ENCODE data around the gene IL5RA.

The IL5RA gene

GRCh38 chr3:3145831-3146230 lies 35.7 kb upstream of the IL5RA start:
- Histone ChIP-seq H3K27me3 (no peaks in the 10 kb centered on the region), H3K9me3 (no peaks in the 10 kb centered on the region), H3K4me1 (no peaks in the 10 kb centered on the region), H3K4me3 (no peak overlapping the region), H3K36me3 (peaks cover 64 to 96% (median 77%) of the 10 kb centered on the region in 3 donors), H3K27ac (no peak overlapping the region)
- no peak for TF ChIP-seq CTCF (IDR thresholded peaks at IDR 0.05)
- no peak for DNase-seq
- intact Hi-C loops (cut with DNase I; ENCODE audit: low total_unique reads), result no loop called here

DNA sequence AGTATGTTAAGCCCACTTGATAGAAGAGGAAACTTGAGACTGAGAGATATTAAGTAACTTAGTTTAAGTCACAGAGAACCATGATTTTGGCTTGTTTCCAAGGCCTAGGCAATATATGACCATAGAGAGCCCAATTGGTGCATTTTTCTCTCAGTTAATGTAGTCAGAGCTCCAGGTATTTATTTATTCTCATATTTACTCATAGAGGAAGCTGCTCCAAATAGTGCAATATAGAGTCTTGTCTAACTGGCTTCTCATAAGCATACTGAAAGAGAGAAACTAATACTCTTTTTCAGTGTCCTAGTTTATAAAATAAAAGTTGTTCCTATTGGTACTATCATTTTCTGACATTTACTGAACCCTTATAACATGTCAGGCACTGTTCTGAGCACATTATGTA lies 31.8 kb upstream of the IL5RA start:
- Histone ChIP-seq H3K9me3 (no peaks in the 10 kb centered on the region), H3K27ac (no peak overlapping the region), H3K4me3 (no peak overlapping the region), H3K4me1 (no peaks in the 10 kb centered on the region), H3K36me3 (peaks cover 53 to 87% (median 59%) of the 10 kb centered on the region in 3 donors), H3K27me3 (no peaks in the 10 kb centered on the region)
- DNase-seq, result no peak
- intact Hi-C loops (cut with DNase I; ENCODE audit: low total_unique reads), result no loop called here
- no peak for TF ChIP-seq CTCF (IDR thresholded peaks at IDR 0.05)

- no peak for DNase-seq
- no peak overlapping the region for H3K4me3 ChIP-seq
- H3K36me3 ChIP-seq, result peaks cover 24 to 55% (median 30%) of the 10 kb centered on the region in 3 donors
- no peak overlapping the region for H3K27ac ChIP-seq
- H3K27me3 ChIP-seq, result no peaks in the 10 kb centered on the region
- intact Hi-C loops (cut with DNase I; ENCODE audit: low total_unique reads), result no loop called here
- TF ChIP-seq CTCF (IDR thresholded peaks at IDR 0.05), result no peak
- H3K4me1 ChIP-seq, result no peaks in the 10 kb centered on the region
- H3K9me3 ChIP-seq, result no peaks in the 10 kb centered on the region
Measured at GRCh38 chr3:3137526-3137925, 27.4 kb upstream of the IL5RA start.

DNA sequence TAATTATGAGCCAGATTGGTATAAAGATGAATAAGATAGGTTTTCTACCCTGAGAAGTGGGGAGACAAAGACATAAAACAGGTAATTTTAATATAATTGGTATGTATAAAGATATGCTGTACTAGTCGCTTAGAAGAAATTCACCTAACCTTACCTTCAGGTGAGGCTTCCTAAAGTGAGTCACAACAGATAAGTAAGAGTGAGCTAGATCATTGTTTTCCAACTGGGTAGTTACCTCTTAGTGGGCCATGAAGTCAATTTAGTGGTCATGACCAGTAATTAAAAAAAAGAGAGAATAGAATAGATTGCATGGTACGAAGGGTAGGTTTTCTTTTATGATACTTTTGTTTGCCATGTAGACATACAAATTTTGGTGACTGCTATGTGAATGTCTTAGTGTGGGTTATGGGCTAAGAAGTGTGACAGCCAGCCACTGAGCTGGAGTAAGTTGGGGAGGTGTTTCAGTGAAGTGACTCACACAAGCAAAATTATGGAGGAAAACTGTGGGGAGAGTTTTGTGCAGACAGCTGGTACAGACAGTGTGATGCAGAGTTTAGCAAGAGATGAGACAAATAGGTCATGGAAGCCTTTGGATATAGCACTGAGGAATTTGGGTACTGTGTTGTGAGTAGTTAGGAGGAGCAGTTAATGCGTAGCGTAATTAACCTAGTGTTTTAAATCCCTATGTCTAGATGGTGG lies 24.7 kb upstream of the IL5RA start:
- intact Hi-C loops (cut with DNase I; ENCODE audit: low total_unique reads), result no loop called here
- Histone ChIP-seq H3K4me1 (no peaks in the 10 kb centered on the region), H3K4me3 (no peak overlapping the region), H3K9me3 (no peaks in the 10 kb centered on the region), H3K27ac (no peak overlapping the region), H3K27me3 (no peaks in the 10 kb centered on the region), H3K36me3 (peaks cover 18 to 44% (median 21%) of the 10 kb centered on the region in 3 donors)
- no peak for DNase-seq
- TF ChIP-seq CTCF (IDR thresholded peaks at IDR 0.05), result no peak

- H3K27me3 ChIP-seq, result no peaks in the 10 kb centered on the region
- H3K27ac ChIP-seq, result no peak overlapping the region
- no peaks in the 10 kb centered on the region for H3K9me3 ChIP-seq
- H3K36me3 ChIP-seq, result peaks cover 11 to 46% (median 23%) of the 10 kb centered on the region in 3 donors
- intact Hi-C loops (cut with DNase I; ENCODE audit: low total_unique reads), result no loop called here
- H3K4me1 ChIP-seq, result peaks cover 0 to 12% (median 2%) of the 10 kb centered on the region in 4 donors
- no peak for DNase-seq
- no peak overlapping the region for H3K4me3 ChIP-seq
- no peak for TF ChIP-seq CTCF (IDR thresholded peaks at IDR 0.05)
Measured at GRCh38 chr3:3133500-3133899, 23.3 kb upstream of the IL5RA start.

Measured in tibial artery (tissue), 4 donors.